Astrocyte of the cerebellum (primary cell): ENCODE results near the gene MRTFA.
"Not testable (repeated sequence)": the region's sequence is repeated elsewhere in the genome, so short reads cannot be mapped to it uniquely, and the experiment has no call there.

Experiments
- DNase-seq: peaks from one replicate; pipeline ENCODE4 v3.0.0-alpha.2; 2011; ENCODE audit warnings: low read depth
- H3K4me3 ChIP-seq: 2 replicates; pipeline ENCODE4 v1.5.1; 2011; ENCODE audit warnings: mild to moderate bottlenecking, low read depth, low read length, moderate library complexity
- CTCF ChIP-seq: IDR thresholded peaks from 2 replicates; pipeline ENCODE4 v1.5.1; 2012; ENCODE audit warnings: low read length, low read depth, moderate library complexity, mild to moderate bottlenecking; ENCODE audit errors: missing control alignments
- in situ Hi-C: cut with HindIII; loops from 2 replicates; pipeline ENCODE4 v1.10.0; 2017; ENCODE audit warnings: low sequenced_read_pairs

The MRTFA gene

GRCh38 chr22:40531951-40532900 is 104.3 kb downstream of the MRTFA start:
- no peak overlapping the region for H3K4me3 ChIP-seq
- DNase-seq = no peak
- TF ChIP-seq CTCF = no peak
- in situ Hi-C loops = loop anchor here (5.0 kb wide), 1 partner anchor 35 kb away; no protein-coding TSS in a partner anchor

- not testable (repeated sequence) for H3K4me3 ChIP-seq
- in situ Hi-C loops = loop anchor here (5.0 kb wide), 1 partner anchor 37 kb away; no protein-coding TSS in a partner anchor
Observed at GRCh38 chr22:40530391-40530790, 106.1 kb downstream of the MRTFA start.

DNA sequence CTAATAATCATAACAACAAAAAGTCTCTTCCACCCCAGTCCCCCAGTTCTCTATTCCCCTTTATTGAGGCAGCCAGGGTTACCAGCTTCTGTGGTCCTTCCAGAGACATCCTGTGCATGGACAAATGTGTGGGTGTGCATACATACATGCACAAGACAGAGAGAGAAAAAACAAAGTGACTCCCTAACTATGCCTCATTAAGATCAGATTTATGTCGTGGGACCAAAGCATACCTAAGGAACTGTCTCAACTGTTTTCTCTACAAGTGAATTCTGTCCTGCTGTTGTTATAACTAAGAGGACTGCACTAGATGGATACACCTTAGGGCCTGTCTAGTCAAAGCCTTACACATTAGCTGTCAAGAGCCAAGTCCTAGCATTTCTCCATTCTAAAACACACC is 106.7 kb downstream of the MRTFA start:
- no peak overlapping the region for H3K4me3 ChIP-seq
- no peak for DNase-seq
- TF ChIP-seq CTCF = no peak
- in situ Hi-C loops = loop anchor here (5.0 kb wide), 2 partner anchors 37 to 93 kb away; no protein-coding TSS in a partner anchor

More at GRCh38 chr22:40530391-40530790, 106.1 kb downstream of the MRTFA start:
- not testable (repeated sequence) for DNase-seq

GRCh38 chr22:40526960-40527359 is 109.6 kb downstream of the MRTFA start:
- no peak for TF ChIP-seq CTCF
- in situ Hi-C loops = loop anchor here (5.0 kb wide), 1 partner anchor 90 kb away; no protein-coding TSS in a partner anchor
- DNase-seq = no peak
- H3K4me3 ChIP-seq = no peak overlapping the region

DNA sequence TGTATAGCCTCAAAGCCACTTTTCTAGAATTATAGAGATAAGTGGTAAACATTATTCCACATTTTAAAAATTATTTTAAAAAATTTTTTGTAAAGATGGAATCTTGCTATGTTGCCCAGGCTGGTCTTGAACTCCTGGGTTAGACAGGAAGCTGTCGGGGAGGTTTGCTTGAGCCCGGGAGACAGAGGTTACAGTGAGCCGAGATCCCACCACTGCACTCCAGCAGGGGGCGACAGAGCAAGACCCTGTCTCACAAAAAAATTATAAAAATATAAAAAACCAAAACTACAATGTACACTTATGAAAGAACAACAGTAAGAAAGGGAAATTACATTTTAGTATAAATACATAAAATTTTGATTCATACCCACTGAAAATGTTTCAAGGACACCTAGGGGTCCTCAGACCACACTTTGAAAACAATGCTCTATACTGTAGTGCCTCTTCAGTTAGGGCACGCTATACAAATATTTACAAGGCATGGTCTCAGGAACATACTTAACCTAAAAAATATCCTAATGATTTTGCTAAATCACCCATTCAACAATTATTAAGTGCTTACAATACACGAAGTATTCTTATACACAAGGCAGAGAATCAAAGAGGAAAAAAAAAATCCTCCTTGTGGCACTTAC is 111.2 kb downstream of the MRTFA start:
- in situ Hi-C loops = loop anchor here (5.0 kb wide), 1 partner anchor 88 kb away; no protein-coding TSS in a partner anchor
- TF ChIP-seq CTCF = peak; percentile 81
- no peak overlapping the region for H3K4me3 ChIP-seq
- DNase-seq = no peak

GRCh38 chr22:40524392-40525249 is 111.9 kb downstream of the MRTFA start:
- no peak for DNase-seq
- in situ Hi-C loops = loop anchor here (5.0 kb wide), 1 partner anchor 87 kb away; no protein-coding TSS in a partner anchor
- no peak overlapping the region for H3K4me3 ChIP-seq
- TF ChIP-seq CTCF = peak; percentile 35
